G401 (cell line): Measurements from ENCODE around the gene CCL20. TPM values are rescaled to one million over a fixed set of nuclear protein-coding genes. Genes with fewer than 3 reads are reported as not detected.
"Not testable (repeated sequence)": the region's sequence is repeated elsewhere in the genome, so short reads cannot be mapped to it uniquely, and the experiment has no call there.

ENCODE experiments used
- DNase-seq: peaks from one replicate; pipeline ENCODE4 v3.0.0-alpha.2; 2015; ENCODE audit warnings: low spot score
- in situ Hi-C: cut with HindIII; loops from 2 replicates; pipeline ENCODE4 v1.10.0; 2016; ENCODE audit warnings: low sequenced_read_pairs, mixed read lengths
- total RNA-seq: library from RNA; depleted of rRNA; stranded (reverse); fragments of >200 nt; shearing (Covaris generic); gene quantifications from 2 replicates; pipeline ENCODE4 v1.2.3, GENCODE V29; 2014

CCL20 gene
- total RNA-seq, 1 experiment from 2014 or later, result not detected

- in situ Hi-C loops, result no loop called here
- DNase-seq, result no peak
These were observed 12.4 kb downstream of the CCL20 start for GRCh38 chr2:227826019-227826521.

GRCh38 chr2:227826563-227826962, 12.9 kb downstream of the CCL20 start:
- no peak for DNase-seq
- in situ Hi-C loops, result no loop called here

GRCh38 chr2:227827143-227827542, 13.5 kb downstream of the CCL20 start:
- DNase-seq, result no peak
- in situ Hi-C loops, result no loop called here

- DNase-seq, result no peak
- in situ Hi-C loops, result no loop called here
These were observed 14.9 kb downstream of the CCL20 start for GRCh38 chr2:227828477-227828912.

GRCh38 chr2:227829337-227829736, 15.7 kb downstream of the CCL20 start:
- in situ Hi-C loops, result no loop called here
- no peak for DNase-seq

- in situ Hi-C loops, result no loop called here
- DNase-seq, result no peak
These were observed 20.8 kb downstream of the CCL20 start for GRCh38 chr2:227834423-227834822.

GRCh38 chr2:227834916-227835650, 21.4 kb downstream of the CCL20 start:
- in situ Hi-C loops, result no loop called here
- DNase-seq, result no peak

- DNase-seq, in situ Hi-C loops: not testable (repeated sequence)
These were observed 25.9 kb downstream of the CCL20 start for GRCh38 chr2:227839339-227840129.

GRCh38 chr2:227846831-227847230, 33.2 kb downstream of the CCL20 start:
- in situ Hi-C loops, result no loop called here
- DNase-seq, result no peak

- in situ Hi-C loops, result no loop called here
- DNase-seq, result no peak
These were observed 34.5 kb downstream of the CCL20 start for GRCh38 chr2:227848146-227848545.

GRCh38 chr2:227848586-227848985, 34.9 kb downstream of the CCL20 start:
- DNase-seq, result no peak
- in situ Hi-C loops, result no loop called here

- in situ Hi-C loops, result no loop called here
- DNase-seq, result no peak
These were observed 36.3 kb downstream of the CCL20 start for GRCh38 chr2:227849906-227850305.

- in situ Hi-C loops, result no loop called here
- no peak for DNase-seq
These were observed 39.6 kb downstream of the CCL20 start for GRCh38 chr2:227853204-227853629.

GRCh38 chr2:227853765-227854271, 40.2 kb downstream of the CCL20 start:
- in situ Hi-C loops, result no loop called here
- no peak for DNase-seq

- in situ Hi-C loops, result no loop called here
- no peak for DNase-seq
These were observed 41.8 kb downstream of the CCL20 start for GRCh38 chr2:227855440-227855839.

- no peak for DNase-seq
- in situ Hi-C loops, result no loop called here
These were observed 43.1 kb downstream of the CCL20 start for GRCh38 chr2:227856697-227857096.

GRCh38 chr2:227860221-227860641, 46.6 kb downstream of the CCL20 start:
- DNase-seq, result peak; percentile 91
- in situ Hi-C loops, result no loop called here

GRCh38 chr2:227861011-227861410, 47.4 kb downstream of the CCL20 start:
- in situ Hi-C loops, result no loop called here
- peak; percentile 46 for DNase-seq

GRCh38 chr2:227862227-227862740, 48.6 kb downstream of the CCL20 start:
- peak; percentile 13 for DNase-seq
- in situ Hi-C loops, result no loop called here
